Stimulated activated CD4-positive, alpha-beta T cell treated with anti-CD3 and anti-CD28 coated beads, TNF-alpha, amount 100 ng/mL, for 1 hour (primary cell): Measurements from ENCODE around the gene C9orf152.
"Not testable (repeated sequence)": the region's sequence is repeated elsewhere in the genome, so short reads cannot be mapped to it uniquely, and the experiment has no call there.

Experiments
- DNase-seq, 3 donors: peaks; one replicate each; pipeline ENCODE4 v3.0.0-alpha.2; 2020; ENCODE audit warnings: low read depth in 3 of 3, low spot score in 1 of 3

The C9orf152 gene

DNA sequence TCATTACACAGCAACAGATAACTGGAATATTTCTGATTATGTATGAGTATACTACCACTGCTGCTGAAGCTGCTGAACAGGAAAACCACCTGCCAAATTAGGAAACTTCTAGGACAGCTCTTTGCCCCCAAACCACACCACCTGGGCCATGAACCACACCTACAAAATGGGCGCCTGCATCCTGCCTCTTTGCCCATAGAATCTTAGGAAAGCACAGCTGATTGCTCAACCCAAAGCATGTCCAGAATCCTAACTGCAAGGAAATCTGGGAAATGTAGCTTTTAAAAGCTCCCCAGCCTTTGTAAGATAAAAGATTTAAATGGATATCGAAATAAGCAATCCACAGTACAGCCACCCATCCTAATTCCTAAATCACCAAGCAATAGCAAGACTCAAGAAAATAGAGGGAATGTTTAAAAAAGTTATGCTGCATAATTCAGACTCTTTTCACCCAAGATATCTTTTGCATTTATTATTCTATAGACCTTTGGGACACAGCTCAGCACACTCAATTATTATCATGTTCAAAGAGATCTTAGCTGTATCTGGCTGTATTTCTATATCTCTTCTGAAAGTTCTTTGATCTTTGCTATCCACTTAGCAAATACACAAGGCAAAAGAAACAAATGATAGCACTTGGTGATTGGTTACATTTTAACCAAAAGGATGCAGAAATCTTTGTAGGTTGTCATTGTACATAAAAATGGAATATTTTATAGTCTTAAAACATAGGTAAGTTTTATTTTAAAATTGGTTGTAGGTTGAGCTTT lies 6.8 kb upstream of the C9orf152 start:
- DNase-seq = no peak

DNA sequence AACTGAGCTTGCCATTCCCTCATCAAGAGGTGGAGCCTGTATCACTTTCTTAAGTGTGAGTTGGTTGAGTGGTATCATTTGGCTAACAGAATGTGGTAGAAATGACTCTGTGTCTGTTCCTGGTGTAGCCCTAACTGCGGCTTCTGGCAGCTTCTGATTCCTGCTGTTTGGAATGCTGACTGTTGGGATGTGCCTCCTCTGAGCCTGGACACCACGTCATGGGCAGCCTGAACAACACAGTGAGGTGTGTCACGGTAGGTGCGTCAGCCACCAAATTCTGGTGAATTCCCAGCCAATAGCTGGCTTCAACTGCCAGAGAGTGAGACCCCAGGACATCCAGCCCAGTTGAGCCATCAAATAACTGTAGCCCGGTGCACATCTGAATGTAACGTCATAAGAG lies 6.1 kb upstream of the C9orf152 start:
- DNase-seq = no peak

GRCh38 chr9:110213413-110214044 lies 5.6 kb upstream of the C9orf152 start:
- DNase-seq = no peak

GRCh38 chr9:110207071-110207641 lies 803 bp downstream of the C9orf152 start:
- DNase-seq = no peak

DNA sequence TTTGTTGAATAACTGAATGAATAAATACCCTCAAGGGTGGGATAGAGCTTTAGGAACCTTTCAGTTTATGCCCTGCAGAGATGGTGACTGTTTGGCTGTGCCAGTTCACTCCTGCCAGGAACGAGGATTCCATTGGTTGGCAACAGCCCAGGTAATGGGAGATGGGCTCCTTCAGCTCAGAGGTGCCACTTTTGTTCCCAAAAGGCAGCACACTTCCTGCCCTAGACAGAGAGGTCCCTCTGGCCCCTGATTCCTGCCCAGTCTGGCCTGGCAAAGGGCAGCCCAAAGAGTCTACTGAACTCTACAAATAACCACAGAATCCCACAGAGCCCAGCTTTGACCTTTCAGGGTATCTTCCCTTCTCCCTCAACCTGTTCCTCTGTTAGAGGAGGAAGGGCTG lies 1.6 kb downstream of the C9orf152 start:
- DNase-seq = no peak

GRCh38 chr9:110205612-110206011 lies 2.3 kb downstream of the C9orf152 start:
- not testable (repeated sequence) for DNase-seq

DNA sequence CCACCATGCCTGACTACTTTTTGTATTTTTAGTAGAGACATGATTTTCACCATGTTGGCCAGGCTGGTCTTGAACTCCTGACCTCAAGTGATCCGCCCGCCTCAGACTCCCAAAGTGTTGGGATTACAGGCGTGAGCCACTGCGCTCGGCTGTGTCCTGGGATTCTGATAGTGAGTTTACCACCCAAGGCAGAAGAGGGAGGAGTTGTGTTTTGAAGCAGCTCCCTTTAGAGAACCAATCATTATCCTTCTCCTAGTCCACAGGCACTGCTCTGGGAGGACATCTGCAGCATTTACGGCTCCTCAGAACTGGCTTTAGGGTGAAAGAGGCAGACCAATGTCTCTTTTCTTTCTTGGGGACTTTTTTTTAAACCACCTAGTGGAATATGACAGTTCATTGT lies 5.7 kb downstream of the C9orf152 start:
- no peak for DNase-seq

GRCh38 chr9:110199643-110200042 lies 8.3 kb downstream of the C9orf152 start:
- DNase-seq = no peak

DNA sequence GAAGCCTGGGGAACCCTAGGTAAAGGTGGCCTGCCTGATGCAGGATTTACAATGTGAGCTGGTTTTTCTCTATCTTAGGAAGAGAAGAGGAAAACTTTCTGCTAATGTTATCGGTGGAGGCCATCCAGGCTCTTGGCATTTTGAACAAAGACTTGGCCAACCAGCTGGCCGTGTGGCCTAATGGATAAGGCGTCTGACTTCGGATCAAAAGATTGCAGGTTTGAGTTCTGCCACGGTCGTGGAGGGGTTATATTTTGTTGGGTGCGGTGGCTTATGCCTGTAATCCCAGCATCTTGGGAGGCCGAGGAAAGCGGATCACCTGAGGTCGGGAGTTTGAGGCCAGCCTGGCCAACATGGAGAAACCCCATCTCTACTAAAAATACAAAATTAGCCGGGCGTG lies 9.6 kb downstream of the C9orf152 start:
- no peak for DNase-seq

- no peak for DNase-seq
These were observed 10.4 kb downstream of the C9orf152 start for GRCh38 chr9:110197330-110198187.

DNA sequence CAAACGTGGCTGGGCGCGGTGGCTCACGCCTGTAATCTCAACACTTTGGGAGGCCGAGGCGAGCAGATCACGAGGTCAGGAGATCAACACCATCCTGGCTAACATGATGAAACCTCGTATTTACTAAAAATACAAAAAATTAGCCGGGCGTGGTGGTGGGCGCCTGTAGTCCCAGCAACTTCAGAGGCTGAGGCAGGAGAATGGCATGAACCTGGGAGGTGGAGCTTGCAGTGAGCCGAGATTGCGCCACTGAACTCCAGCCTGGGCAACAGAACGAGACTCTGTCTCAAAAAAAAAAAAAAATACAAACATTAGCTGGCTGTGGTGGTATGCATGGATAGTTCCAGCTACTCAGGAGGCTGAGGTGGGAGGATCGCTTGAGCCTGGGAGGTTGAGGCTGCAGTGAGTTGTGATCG lies 11.9 kb downstream of the C9orf152 start:
- not testable (repeated sequence) for DNase-seq

DNA sequence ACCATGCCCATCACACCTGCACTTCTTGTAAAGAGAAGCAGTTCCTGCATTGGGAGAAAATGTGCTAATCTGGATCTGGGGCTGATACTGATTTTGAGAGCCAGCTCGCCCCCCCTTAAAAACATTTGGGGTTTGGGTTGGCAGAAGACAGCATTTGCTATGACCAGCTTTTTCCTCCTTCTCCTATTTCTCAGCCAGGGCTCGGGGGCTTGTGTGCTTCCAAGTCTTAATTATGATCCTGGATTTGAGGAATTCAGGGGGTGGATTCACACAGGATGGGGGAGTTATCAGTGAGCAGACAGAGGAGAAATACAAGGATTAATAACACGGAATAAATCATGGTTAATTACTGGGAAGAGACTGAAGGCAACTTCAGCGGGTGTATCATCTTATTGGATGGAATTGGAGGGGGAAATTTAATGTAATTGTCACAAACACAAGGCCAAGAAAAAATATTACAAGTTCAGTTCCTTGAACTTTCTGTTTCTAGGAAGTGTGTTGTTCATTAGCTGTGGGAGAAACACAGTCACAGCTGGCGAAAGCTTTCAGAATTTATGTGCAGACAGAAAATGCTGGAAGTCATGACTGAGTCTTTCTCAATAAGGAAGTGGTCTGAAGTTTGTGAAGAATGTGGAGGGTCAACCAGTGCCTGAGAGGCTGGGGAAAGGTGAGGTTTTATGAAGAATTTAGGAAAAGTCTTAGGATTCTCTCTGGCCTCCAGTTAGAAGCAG lies 15.3 kb downstream of the C9orf152 start:
- no peak for DNase-seq

- DNase-seq = no peak
These were observed 16.3 kb downstream of the C9orf152 start for GRCh38 chr9:110191615-110192014.

- no peak for DNase-seq
These were observed 18.2 kb downstream of the C9orf152 start for GRCh38 chr9:110189559-110190320.

DNA sequence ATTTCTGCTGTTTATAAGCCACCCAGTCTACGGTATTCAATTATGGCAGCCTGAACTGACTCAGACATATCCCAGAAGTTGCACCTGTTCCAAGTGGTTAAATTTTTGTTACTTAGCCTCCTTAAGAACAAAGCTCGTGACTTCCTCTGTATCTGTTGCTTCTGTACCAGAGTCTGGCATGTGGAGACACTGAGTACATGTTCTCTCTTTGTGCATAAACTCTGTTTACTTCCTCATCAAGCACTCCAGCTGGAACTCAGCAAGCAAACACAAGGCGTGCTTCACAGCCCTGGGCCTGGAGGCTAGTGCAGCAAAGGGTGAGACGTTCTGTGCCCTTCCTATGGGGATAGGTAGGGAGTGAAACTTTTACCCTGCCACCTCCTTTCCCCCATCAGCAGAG lies 19.0 kb downstream of the C9orf152 start:
- no peak for DNase-seq

GRCh38 chr9:110188101-110188500 lies 19.9 kb downstream of the C9orf152 start:
- no peak for DNase-seq

DNA sequence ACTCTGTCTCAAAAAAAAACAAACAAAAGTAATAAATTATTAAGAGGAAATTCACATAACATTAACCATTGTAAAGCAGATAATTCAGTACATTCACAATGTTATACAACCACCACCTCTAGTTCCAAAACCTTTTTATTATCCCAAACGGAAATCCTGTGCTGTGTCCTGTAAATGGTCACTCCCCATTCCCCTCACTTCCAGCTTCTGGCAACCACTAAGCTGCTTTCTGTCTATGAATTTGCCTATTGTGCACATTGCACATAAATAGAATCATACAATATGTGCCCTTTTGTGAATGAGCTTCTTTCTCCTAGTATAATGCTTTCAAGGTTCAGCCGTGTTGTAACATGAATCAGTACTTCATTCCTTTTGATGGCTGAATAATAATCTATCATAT lies 20.8 kb downstream of the C9orf152 start:
- DNase-seq = no peak

GRCh38 chr9:110186254-110186653 lies 21.7 kb downstream of the C9orf152 start:
- no peak for DNase-seq

GRCh38 chr9:110185806-110186205 lies 22.2 kb downstream of the C9orf152 start:
- DNase-seq = no peak
